ENCODE results near the gene TENM4.

TENM4 gene

DNA sequence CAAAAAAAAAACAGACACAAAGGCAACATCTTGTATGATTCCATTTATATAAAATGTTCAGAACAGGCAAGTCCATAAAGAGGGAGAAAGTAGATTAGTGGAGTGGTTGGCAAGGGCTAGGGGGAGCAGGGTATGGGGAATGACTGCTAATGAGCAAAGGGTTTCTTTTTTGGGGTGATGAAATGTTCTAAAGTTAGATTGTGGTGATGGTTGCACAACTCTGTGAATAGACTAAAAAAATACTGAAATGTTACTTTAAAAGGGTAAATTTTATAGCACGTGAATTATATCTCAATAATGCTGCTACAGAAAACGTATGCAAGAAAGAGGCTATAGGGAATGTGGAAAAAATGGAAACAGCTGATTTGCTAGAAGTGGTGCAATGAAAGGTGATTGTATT lies 155.1 kb downstream of the TENM4 start:
- no peak for DNase-seq

DNA sequence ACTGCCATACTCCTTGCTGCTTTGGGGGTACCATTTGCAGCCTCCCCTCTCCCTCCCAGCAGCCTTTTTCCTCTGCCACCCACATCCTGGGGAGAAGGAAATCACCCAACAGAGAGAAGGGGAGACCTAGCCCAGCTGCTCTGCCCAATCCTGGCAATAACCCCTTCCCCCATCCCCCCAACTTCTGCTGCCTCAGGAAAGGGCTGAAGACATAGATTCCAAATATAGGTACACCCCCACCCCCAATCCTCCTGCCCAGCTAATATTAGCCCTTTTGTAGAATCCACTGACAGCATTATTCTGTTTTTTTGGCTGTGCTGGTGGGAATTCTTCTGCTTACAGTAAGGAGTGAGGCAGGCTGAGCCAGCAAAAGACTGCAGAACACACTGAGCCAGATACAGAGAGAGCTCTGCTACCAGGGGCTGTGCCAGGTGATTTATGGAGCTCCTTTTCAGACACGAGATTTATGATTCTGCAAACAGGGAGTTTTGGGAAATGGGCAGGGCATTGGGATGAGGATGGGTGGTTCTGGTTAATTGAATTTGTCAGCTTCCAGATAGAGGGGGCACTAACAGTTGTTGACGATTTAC lies 164.0 kb downstream of the TENM4 start:
- DNase-seq = no peak

DNA sequence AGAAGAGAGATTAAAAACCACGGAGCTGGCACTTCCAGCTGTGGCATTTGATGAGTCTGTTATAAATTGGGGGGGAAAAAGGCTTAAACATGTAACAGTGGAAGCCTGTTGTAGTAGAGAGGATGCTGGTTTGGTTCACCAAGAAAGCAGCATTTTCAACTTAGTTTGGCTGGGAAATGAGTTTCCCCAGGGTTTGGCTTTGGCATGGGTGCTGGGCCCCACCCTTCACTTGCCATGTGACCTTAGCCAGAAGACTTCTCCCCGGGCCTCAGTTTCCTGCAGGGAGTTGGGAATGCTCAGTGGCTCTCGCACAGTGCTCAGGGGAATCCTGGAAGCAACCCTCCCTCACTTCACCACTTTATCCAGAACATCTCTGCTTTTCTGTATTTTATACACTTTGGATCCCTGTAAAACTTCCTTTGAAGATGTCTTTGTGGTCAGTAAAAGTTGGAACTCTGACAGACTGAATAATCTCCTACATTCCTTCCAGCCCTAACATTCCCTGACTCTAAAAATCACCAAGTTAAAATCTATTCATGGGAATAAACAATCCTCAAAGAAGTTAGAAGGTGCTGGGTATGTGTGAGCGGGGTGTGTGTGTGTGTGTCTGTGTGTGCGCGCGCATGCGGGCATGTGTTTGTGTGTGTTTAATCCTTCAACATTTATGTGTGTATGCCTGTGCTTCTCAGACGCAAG lies 166.0 kb downstream of the TENM4 start:
- no peak for DNase-seq

DNA sequence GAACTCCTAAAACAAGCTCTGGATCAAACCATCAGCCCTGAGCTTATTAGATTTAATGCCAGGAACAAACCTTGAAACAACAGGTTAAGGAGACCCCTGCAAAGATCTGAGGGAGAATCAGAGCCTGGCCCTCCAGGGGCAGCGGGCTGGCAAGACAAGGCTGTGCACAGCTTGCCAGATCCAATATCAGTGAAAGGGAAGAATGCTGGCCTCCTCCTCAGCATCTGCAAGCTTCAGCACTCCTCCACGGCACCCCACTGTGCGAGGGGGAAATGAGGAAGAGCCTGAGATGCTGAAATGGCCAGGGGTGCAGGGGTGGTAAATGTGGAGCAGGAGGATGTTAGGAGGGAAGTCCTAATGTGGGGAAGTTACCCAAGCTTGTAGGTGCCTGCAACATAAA lies 167.0 kb downstream of the TENM4 start:
- no peak for DNase-seq

DNA sequence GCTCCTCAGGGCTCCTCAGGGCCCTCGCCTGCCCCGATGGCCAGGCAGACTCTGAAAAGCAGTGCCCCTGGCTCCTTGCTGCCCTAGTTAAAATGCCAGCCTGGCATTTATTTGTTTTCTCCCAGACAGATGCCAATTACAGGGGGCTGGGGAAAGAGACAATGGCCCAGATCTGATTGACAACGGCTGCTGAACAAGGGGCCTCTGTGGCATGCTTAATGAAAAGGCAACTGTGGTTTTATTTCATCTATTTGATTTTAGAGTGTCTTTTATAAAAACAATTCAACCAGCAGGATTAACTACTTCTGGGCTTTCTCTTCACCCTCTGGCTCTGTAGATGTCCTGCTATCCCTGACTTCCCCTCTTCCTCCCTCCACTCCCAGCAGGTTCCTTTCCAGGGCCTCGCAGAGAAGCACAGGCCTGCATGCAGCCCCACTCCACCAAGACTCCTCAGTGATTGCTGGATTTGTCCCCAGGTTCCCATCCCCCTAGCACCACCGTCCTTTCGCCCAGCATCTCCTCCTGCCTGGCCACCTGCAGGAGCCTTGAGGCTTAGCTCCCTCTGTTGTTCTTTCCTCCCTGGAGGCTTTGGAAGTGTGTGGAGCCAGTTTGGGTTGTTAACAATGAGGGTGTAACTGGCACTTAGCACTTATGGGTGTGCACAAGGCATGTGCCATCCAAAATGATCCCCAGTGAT lies 171.1 kb downstream of the TENM4 start:
- DNase-seq = no peak

DNA sequence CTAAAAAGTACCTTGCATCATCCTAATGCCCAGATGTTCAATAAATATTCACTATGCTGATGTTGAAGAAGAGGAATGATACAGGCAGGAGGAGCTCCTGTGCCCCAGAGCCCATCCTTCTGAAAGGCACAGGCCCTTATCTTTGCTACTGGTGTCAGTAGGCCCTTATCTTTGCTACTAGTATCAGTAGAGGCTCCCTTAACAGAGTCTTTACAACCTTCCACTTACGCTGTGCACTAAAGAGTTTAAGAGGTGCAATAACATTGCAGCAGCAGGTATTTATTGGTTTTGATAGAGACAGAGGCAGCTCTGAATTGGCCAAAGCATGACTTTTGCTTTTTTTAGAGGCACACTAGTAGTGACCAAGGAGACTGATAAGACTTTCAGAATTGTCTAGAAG lies 174.4 kb downstream of the TENM4 start:
- DNase-seq = no peak

DNA sequence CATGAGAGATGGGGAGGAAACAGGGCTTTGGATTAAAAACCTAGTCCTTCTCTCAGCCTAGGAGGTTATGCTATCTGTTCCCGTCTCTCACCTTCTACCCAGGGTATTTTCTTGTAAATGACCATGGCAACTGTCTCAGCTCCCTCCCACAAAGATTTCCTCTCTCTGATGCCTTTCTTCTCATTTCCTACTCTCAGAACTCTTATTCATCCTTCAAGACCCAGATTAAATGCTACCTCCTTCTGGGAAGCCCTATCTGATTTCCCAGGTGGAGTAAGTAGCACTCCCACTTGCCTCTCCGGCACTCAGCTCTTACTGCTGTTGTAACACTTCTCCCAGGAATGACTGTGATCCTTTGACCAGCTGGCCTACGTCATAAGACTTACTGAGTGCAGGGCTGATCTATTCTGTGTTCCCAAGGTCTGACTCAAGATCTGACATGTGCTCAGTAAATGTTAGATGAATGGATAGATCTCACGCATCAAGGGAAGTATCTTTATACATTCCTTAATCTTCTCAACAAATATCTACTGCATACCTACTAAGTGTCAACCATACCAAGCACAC lies 175.0 kb downstream of the TENM4 start:
- no peak for DNase-seq

DNA sequence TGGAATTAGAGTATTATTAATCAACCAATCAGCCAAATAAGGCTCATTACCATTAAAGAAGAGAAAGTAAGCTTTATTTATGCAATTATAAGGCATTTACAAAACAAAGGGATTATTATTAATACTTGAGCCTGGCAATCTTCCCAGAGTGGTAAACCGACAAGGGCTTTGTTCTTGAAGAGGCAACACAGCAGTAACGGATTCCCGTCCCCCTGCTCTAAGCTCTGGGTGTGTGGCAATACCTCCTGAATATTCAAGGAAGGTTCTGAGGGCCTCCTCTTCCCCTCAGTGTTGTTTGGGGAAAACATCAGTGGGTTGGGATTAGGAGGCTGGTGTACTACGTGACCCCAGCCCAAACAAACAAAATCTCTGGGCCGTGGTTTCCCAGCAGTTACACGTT lies 176.5 kb downstream of the TENM4 start:
- DNase-seq = no peak

DNA sequence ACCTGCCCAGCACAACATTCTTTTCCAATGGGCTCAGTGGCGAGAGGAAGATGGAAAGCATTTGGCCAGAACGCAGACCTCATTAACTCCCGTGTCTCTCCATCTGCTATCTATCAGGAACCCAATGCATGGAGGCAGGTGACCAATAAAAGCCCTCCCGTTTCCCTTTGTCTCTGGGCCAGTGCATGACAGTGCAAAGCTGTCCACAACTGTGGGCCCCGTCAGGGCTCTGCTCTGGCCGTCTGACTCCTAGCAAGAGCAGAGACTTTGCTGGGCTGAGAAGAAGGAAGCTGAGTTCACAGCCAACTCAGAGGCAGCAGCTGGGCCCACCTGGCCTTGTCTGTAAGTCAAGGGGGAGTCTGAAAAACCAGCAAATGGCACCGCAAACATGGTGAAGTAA lies 177.8 kb downstream of the TENM4 start:
- peak; percentile 74 for DNase-seq

DNA sequence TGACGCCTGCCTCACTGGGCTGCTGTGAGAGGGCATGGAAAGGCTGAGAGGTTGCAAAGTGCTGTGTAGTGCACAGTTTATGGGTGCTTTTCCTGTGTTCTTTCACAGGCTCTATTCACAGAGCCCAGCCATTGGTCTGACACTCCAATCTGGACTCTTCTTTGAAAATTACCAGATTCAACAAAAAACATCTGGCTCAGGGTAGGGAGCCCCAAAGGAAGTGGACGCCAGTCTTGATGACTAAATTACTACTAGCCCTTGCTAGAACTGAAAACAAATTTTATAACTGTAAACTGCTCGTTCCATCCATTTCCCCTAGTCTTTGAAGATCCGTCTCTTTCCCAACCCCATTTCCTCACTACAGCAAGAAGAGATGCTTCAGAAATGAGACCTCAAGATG lies 178.6 kb downstream of the TENM4 start:
- DNase-seq = no peak

DNA sequence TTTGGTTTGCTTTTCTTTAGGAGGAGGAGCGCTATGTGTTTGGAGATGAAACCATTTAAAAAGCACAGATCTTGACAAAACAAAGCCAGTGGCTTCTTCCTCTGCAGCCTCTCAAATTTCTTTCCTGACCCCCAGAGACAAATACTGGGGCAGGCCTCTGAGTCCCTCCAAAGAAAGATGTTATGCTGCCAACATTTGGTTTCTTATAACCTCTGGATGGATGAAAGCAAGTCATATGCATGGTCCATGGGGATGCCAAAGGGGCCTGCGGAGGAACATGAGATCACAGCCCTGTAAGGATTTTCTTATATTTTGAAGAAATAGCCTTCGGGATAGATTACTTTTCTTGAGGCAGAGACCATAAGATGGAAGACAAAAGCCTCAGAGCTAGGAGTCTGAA lies 179.1 kb downstream of the TENM4 start:
- no peak for DNase-seq

DNA sequence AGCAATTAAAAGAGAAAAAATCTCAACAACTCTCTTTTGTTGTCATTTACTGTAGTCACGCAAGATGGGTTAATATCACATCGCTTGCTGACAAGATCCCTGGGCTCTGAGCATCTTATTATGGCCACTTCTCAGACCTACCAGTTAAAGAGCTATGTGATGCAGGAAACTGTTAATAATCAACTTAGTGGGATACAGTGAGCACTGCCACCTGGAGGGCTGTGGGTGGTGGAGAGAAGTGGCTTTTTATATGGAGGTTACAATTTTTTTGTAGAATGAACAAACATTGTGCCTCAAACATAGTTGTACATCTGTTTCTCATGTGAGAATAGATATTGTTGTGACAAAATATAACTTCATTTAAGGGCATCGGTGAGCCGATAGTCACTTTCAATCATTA lies 181.0 kb downstream of the TENM4 start:
- DNase-seq = no peak

DNA sequence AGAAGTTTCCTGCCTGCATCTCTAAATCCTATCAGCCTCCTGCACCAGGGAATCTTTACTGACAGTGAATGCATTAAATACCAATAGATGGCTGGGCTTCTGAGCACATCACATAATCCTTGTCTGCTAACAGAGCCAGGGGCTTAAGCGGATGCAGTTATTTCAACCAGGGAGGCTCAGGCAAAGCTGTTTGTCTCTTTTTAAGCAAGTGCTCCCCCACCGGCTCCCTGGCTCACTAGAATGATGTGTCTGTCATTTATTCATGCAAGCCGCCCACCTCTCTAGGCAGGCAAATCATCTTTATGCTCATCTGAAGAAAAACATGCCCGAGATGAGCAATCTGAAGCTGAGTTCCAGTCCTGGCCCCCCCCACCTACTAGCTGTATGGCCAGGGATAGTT lies 182.3 kb downstream of the TENM4 start:
- DNase-seq = no peak

DNA sequence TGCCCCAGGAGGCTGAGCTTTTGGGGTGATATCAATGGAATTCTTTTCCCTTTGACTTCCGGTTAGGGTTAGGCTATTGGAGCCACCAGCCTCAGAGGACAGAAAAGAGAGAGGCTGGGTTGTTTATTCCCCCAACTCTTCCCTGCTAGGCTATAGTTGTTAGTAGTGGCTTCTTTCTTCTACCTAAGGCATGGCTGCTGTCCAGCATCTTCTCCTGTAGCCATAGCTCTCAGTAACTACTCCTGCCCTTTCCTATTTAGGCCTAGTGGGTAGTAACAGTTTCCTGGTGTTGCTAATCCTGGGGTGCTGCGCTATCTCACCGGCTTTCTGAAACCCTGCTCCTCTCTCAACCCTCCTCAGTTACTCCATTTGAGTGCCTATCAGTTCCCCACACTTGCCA lies 184.9 kb downstream of the TENM4 start:
- DNase-seq = no peak

DNA sequence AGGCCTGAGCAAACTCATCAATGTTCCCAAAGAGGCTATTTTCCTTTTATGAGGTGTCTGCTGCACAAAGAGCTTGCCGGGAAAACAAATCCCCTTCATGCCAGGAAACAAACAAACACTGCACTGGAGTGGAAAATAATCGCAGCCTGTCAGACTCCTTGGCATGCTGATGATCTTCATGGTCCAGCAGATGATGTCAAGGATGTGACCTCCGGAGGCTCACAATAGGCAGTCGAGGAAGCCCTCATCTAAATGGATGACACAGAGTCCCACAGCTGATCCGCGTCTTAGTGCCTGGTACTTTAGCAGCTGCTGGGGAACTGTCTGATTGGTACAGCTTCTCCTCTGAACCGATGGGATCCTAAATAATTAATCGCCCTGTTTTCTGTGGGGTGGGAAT lies 187.6 kb downstream of the TENM4 start:
- DNase-seq = no peak

DNA sequence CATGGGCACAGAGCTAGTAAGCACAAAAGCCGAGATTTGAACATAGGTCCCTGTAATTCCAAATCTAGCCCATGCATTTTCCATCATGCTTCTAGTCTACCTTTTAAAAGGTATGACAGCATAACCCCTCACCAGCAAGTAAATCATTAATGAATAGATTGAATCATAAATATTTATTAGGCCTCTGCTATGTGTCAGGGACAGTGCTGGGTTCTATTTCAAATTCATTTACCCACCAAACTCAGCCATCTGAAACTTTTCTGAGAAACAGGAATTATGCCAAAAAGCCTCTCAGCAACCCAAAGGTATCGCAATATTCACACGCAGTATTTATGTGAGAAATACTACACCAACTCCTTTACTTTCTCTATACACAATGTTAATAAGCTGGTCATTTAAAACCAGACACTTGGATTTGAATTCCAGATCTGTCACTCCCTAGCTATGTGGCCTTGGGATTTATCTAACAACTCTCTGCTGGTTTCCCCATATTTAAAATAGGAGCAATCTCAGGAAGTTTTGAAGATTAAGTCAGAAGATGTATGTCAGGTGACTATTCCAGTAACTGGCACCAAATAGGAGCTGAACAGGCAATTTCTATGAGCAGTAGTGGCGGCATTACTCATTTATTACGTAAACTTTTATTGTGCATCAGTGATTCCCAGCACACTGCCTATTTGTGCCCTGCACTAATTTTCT lies 191.4 kb downstream of the TENM4 start:
- no peak for DNase-seq

DNA sequence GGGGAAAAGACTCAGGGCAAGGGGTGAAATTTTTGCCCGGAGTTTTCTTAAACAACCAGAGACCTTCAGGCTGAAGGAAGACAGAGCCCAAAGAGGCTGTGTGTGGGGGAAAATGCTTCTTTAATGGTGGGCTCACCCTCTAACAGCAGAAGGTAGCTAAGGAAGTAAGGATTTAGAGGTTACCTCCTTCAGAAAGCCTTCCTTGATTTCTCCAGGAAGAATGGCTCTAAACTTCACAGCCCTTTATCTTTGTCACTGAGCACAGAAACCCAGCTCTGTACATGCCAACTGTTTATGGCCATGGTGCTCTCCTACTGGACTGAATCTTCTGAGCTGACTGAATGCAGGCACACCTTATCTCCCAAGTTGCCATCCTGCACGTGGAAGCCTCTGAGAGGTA lies 196.0 kb downstream of the TENM4 start:
- no peak for DNase-seq

DNA sequence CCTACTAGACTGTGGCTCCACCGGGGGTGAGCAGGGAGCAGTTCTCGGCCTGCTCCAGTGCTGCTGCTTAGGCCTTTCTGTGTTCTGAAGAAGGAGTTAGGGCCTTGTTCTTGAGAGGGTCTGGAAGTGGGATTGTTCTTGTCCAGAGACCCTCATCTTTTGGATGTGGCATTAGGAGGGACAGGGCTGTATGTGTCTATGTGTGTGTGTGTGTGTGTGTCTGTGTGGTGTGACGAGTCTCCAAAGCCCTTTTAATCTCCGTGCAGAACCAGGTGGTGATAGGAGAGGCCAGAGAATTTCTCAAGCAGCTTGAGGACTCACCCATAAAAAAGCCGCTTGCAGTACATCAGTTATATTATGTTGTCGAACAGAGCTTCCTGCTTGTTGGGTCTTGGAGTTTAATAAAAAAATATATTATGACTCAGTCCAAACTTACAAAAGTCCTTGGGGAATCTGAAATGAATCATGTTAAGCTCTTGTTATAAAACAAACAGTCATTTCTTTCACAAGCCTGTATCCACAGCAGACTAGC lies 196.5 kb downstream of the TENM4 start:
- DNase-seq = no peak

DNA sequence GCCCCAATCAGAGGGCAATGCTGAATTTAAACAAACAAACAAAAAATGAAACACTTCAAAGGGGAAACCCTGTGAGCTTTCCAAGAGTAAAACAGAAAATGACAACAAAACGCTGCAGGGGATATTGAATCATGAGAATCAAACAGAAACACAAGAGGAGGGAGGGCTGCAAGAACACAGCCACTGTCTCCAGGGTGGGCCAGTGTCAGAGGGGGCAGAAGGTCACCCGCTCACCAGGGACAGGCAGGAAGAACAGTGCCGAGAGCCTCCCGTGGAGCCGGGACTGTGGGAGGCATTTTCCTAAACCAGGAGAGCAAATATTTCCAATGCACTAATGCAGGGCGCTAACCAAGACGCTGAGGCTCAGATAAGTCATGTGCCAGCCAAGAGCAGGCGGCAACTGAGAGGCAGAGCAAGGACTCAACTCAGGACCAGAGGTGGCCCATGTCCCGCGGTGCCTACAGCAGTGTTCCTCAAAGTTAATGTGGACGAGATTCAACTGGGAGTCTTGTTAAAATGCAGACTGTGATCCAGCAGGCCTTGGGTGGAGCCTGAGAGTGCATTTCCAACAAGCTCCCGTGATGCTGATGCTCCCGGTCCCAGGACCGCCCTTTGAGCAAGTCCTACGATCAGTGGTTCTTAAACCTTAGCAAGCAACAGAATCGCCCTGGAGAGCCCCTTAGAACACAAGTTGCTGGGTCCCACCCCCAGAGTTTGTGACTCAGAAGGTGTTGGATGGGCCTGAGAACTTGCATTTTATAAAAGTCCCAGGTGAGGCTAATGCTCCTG lies 197.2 kb downstream of the TENM4 start:
- DNase-seq = no peak

DNA sequence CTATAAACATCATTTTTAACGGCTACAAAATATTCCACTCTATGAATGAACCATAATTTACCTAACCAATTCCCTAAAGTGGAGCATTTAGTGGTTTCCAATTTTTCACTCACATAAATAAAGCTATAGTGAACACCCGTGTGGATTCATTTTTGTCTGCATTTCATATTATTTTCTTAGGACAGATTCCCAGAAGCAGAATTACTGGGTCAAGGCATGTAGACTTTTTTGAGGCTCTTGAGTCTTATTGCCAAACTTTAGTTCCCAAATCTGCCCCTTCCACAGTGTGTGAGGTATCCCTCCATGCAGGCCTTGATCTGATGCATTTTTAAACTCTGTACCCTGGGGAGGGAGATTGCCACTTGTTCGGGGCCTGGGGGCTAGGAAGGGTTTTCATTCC lies 198.2 kb downstream of the TENM4 start:
- no peak for DNase-seq

DNA sequence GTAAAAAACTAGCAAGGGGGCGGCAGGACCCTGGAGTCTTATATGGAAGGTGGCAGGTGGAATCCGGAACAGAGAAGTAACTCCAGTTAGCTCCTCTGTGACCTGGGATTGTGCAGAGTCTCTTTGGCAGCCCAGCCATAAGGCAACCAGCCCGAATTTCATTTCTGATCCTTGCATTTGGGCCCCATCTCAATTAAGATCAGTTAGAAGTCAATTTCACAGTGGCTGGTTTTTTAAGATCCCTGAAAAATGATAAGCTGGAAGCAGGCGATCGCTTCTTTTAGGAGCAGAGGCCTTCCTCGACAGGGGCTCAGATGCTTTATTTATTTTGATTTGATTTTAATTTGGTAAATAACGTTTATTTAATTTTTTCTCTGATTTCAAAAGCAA lies 199.0 kb downstream of the TENM4 start:
- DNase-seq = no peak

DNA sequence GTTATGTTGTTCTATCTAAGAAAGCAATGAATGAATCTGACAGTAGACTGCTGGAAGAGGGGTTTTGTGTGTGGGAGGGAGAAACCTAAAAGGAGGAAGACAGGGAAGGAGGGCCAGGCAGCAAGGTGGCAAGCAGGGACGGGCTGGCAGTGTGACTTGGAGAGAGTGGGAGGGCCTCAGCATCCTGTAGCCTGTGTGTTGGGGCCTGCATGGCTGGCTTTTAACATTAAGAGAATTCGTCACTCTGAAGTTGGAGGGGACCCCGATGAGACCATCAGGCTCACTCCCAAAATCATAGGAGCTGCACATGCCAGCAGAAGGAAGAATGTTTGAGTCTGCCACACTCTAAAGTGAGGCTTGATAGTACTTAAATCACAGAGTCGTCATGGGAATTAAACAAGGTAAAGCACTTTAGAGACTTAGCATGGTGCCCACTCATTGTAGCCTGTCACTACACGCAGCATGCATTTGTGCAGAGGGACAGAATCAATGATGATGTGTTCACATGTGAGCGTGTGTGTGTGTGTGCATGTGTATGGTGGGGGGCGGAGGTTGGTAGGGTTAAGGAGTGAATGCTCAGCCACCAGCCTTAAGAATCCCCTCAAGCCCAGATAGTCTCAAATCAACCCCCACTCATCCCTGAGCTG lies 199.5 kb downstream of the TENM4 start:
- DNase-seq = no peak

All from femur (tissue), 1 donor.